Measurements from ENCODE around the gene TIMP2.
"Not testable (repeated sequence)": the region's sequence is repeated elsewhere in the genome, so short reads cannot be mapped to it uniquely, and the experiment has no call there.

TIMP2 gene

DNA sequence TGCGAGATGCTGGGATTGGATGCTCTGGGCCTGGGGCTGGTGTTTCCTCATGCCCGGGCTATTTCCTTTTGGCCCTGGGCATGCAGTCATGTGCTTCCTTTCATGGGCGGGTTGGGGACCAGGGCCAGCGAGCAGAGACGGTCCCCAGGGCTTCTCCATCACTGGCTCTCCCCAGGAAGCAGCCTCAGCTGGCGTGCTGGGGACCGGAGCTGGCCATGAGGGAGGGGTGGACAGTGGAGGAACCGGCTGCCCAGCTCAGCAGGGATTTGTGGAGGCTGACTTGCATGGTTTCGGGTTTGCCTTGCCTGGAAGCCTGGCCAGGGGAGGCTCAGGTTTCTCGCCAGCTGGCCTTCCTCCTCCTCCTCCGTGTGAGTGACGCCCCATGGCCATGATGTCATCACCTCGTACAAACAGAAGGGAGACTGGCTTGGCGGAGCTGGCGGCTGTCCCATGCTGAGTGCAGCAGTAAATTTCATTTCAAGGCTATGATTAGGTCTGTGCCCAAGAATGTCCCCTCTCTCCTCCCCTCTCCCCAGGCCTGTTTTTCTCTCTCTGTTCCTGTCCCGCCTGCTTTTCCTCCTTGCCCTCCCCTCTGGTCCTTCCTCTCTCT, 8.9 kb upstream of the TIMP2 start:
- in situ Hi-C loops (cut with MboI; ENCODE audit: low sequenced_read_pairs): no loop called here

DNA sequence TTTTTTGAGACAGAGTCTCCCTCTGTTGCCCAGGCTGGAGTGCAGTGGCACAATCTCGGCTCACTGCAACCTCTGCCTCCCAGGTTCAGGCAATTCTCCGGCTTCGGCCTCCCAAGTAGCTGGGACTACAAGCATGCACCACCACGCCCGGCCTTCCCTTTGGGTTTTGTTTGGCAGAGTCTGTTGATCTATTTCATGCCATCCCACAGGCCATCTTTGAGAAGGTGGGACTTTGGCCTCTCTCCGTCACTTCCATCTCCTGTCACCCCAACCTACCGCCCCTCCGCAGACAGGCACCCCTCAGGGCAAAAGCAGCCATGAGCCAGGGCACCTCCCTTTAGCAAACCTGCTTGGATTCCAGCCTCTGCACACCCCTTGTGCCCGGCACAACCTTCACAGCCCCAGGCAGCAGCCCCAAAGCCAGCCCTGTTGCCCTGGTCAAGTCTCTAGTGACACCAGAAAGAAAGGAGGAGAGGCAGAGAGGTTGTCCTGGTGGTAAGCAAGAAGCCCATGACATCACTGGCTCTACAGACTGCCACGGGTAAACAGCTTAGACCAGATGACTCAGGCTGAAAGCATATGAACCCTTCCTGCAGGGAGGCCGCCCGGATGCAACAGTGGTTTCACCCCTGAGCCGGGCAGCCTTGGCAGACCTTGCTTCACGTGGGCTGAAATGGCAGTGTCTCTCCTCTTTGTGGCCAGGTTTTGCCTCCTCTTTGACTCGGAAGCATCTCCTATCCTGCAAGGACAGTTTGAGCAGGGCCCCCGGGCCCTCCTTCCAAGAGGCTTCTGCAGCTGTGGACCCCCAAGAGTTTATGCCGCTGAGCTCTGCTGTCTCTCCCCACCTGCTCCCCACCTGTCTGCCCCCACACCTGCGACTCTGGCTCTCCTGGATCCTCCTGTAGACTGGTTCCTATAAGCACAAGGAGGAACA, 8.1 kb upstream of the TIMP2 start:
- in situ Hi-C loops (cut with MboI; ENCODE audit: low sequenced_read_pairs): no loop called here

DNA sequence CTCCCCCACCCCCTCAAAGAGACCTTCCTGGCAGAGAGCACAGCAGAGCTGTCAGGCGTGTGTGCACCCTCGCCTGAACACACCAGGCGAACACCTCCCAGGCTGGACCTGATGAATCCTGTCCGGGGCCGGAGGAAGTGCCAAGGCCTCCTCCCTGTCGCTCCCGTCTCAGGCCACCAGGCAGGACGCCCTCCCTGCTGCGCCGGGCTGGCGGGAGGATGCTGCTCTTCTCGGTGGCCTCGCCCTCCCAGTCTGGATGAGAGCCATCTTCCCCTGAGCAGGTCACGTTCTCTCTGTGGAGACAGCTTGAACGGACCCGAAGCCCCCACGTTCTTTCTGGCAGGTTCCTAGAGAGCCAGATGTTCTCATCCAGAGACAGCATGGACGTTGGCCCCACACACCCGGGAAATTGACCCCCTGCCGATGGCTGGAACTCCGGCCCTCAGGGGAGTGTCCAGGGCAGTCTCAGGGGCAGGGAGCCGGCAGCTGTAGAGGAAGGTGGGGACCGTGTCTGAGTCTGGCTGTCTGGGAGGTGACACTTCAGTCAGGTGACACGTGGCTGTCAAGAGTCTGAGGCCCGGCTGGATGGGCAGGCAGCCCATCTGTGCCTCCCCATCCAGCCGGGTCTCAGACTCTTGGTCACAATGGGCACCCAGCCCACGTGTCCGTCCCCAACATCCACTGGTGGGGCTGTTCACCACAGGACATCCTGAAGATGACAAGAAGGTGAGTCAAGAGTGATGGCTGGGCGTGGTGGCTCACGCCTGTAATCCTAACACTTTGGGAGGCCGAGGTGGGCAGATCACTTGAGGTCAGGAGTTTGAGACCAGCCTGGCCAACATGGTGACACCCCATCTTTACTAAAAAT, 5.0 kb upstream of the TIMP2 start:
- in situ Hi-C loops (cut with MboI; ENCODE audit: low sequenced_read_pairs): no loop called here

- in situ Hi-C loops (cut with MboI; ENCODE audit: low sequenced_read_pairs): no loop called here
Measured at GRCh38 chr17:78925662-78926555, 722 bp upstream of the TIMP2 start.

DNA sequence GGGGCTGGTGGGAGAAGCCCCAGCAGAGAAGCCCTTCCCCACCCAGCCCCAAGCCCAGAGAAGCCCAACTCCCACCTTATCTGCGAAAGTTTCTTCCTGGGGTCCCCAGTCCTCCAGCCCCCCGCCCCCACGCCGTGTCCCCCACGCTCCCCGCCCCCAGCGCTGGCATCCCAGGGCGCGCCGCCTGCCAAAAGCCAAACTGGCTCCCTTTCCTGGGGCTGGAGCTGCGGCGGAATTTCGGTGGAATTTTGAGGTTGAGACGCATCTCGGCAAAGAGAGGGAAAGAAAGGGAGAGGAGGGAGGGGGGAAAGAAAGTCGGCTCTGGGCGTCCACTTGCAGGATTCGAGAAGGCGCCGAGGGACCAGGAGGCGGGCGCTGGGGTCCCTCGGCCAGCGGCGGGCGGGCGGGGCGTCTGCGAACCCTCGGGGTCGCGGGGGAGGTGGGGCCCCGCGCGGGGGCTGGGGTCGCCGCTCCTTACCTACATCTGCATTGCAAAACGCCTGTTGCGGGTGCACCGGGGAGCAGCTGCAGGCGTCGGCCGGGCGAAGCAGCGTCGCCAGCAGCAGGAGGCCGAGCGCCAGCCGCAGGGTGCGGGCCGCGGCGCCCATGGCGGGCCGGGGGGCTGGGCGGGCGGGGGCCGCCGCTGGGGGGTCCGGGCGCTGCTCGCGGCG, 571 bp downstream of the TIMP2 start:
- in situ Hi-C loops (cut with MboI; ENCODE audit: low sequenced_read_pairs): no loop called here

GRCh38 chr17:78923660-78924453, 1.3 kb downstream of the TIMP2 start:
- in situ Hi-C loops (cut with MboI; ENCODE audit: low sequenced_read_pairs): no loop called here

GRCh38 chr17:78922816-78923498, 2.2 kb downstream of the TIMP2 start:
- in situ Hi-C loops (cut with MboI; ENCODE audit: low sequenced_read_pairs): no loop called here

GRCh38 chr17:78921437-78921971, 3.7 kb downstream of the TIMP2 start:
- in situ Hi-C loops (cut with MboI; ENCODE audit: low sequenced_read_pairs): no loop called here

GRCh38 chr17:78920528-78920927, 4.7 kb downstream of the TIMP2 start:
- in situ Hi-C loops (cut with MboI; ENCODE audit: low sequenced_read_pairs): no loop called here

DNA sequence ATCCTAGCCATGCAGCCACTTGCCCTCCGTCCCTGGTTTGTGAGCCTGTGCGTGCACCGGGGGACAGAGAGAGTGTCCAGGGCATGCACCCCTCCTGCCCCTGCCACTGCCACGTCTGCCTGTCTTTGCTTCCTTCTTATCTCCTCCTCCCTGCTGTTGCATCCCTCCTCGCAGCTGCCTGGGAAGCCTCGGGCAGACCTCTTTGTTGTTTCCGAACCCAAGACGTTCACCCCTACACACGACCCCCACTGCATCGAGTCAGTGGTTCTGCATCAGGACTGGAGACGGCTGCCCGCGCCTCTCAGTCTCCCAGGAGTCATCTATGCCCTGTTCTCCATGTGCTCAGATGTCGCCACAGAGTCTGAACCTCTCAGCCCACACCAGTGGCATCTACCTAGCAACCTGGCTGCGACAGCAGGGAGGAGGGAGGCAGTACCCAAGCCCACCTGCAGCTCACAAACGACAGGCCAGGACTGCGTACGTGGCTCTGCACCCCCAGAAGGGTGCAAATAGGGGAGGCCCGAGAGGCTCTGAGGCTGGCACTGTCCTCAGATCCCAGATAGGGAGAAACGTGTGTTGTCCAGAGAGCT, 5.2 kb downstream of the TIMP2 start:
- in situ Hi-C loops (cut with MboI; ENCODE audit: low sequenced_read_pairs): no loop called here

DNA sequence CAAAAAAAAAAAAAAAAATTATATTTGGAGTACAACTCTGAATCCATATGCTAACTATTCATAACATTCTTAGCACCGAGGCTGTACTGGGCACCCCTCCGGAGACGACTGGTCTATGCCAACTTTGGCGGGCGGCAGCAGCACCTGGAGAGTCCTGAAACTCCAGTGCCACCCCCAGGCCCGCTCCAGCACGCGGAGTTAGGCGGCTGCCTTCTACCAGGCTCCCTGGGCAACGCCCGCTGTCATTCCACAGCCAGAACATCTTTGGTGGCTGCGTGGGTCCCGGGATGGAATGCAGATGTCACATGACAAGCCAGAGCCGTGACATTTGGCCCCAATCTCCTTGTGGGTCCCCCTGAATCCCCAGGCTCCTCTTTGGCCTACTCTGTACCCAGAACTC, 6.2 kb downstream of the TIMP2 start:
- in situ Hi-C loops (cut with MboI; ENCODE audit: low sequenced_read_pairs): no loop called here

GRCh38 chr17:78917451-78918275, 7.5 kb downstream of the TIMP2 start:
- in situ Hi-C loops (cut with MboI; ENCODE audit: low sequenced_read_pairs): no loop called here

DNA sequence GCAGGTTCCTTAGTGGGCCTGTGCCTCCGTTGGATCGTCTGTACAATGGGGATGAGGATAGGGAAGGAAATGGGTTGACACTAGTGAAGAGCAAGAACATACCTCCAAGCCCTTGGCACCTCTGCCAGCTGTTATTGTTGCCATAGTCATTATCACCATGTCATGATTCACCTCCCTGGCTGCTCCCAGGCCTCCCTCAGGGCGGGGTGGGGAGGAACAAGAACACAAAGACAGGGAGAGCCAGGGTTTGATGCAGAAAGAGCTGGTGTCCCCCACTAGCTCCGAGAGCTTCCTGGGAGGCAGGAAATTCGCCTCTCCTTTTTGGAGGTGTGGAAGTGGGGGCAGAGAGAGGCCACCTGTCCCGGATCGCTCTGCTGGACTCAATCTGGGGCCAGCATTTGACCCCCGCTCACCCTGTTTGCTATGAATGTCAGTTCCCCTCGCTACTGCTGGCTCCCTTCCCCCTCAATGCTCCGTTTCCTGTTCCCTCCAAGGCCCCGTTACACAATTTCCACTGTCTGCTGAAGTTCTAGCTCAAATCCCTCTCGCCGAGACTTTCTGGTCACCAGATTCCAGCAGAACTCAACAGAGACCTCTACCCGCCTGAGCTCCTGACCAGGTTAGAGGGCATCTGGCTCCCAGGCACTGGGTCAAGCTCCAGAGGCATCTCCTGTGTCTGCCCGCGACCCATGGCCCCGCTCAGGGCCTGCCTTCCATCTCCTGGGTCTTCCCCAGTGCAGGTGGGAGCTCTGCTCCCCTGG, 9.1 kb downstream of the TIMP2 start:
- in situ Hi-C loops (cut with MboI; ENCODE audit: low sequenced_read_pairs): no loop called here

- in situ Hi-C loops (cut with MboI; ENCODE audit: low sequenced_read_pairs): no loop called here
Measured at GRCh38 chr17:78913115-78913514, 12.1 kb downstream of the TIMP2 start.

DNA sequence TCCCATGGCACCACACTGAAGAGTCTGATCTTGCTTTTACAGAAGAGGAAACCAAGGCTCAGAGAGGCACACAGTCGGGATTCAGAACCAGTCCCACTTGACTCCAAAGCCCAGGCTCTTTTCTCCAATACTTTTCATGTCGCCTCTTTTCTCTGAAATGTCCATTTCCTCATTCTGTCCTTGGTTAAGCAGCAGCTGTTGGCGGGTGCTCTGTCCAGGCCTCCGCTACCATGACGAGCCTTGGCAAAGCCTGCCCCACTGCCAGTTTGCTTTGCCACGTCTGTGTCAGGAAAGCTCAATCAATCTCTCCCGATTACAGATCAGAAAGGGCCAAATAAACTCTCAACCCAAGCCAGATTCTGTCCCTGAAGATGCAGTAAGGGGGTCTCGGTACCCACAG, 13.1 kb downstream of the TIMP2 start:
- in situ Hi-C loops (cut with MboI; ENCODE audit: low sequenced_read_pairs): no loop called here

GRCh38 chr17:78911543-78911942, 13.6 kb downstream of the TIMP2 start:
- in situ Hi-C loops (cut with MboI; ENCODE audit: low sequenced_read_pairs): not testable (repeated sequence)

Data from hTERT RPE-1 (cell line).